PC-3 (cell line): Measurements from ENCODE around the gene SDK1.

Experiments
- CTCF ChIP-seq: fragments of 300-600 bp; sonication (generic); conservative IDR thresholded peaks from 2 replicates; pipeline ENCODE4 v1.5.1; 2017; ENCODE audit warnings: antibody characterized with exemption, low read depth, mild to moderate bottlenecking, low read length
- EZH2 ChIP-seq: fragments of 300-600 bp; sonication (generic); IDR thresholded peaks from one replicate; pipeline ENCODE4 v1.6.1; 2017; ENCODE audit warnings: antibody characterized with exemption, mild to moderate bottlenecking, low read length; ENCODE audit not compliant: unreplicated experiment
- EZH2phosphoT487 ChIP-seq: fragments of 300-600 bp; sonication (generic); IDR thresholded peaks from 2 replicates; pipeline ENCODE4 v1.6.1; 2018; ENCODE audit warnings: mild to moderate bottlenecking, antibody characterized with exemption, low read length, borderline replicate concordance

GRCh38 chr7:4018601-4019316, 717.7 kb downstream of the SDK1 start:
- TF ChIP-seq CTCF (no peak), EZH2phosphoT487 (no peak), EZH2 (no peak)
